K562 (cell line): ENCODE measurements around the gene UFL1. TPM values are rescaled to one million over a fixed set of nuclear protein-coding genes. Genes with fewer than 3 reads are reported as not detected.

Experiments
- ATAC-seq: fragments of 200-7000 bp; cut with Tn5 transposase; 3 replicates; pipeline ENCODE4 v1.9.1; 2020; ENCODE audit warnings: moderate library complexity
- BruUV-seq: library from RNA; stranded (reverse); fragments of 400-500 nt; replicated peaks from 2 replicates; lab custom pipeline; 2021; lab: Mats Ljungman, UMichigan
- CTCF ChIA-PET: fragments of 300-600 bp; formaldehyde crosslinking; extraction: SDS; loops from one replicate; lab custom pipeline; 2021; ENCODE audit warnings: low intra/inter-chr PET ratio; lab: Yijun Ruan, JAX
- POLR2A ChIA-PET: fragments of 300-600, 350-650 bp; sonication (Branson Sonifier 250); formaldehyde crosslinking; extraction: SDS; loops from one replicate; lab custom pipeline; 2021; ENCODE audit warnings: antibody characterized with exemption, inconsistent platforms; lab: Yijun Ruan, JAX
- DNase-seq, 4 experiments: peaks; one replicate each; pipeline versions ENCODE4 v3.0.0 to v3.0.0-alpha.2; 2011 to 2018; ENCODE audit warnings: low spot score in 3 of 4, mixed read lengths in 3 of 4; ENCODE audit errors: extremely low read depth in 1 of 4
- FAIRE-seq: peaks from 2 replicates; lab custom pipeline; 2011; peaks lifted over from hg19 to GRCh38; lab: Jason Lieb, UNC
- H2AFZ ChIP-seq: 2 replicates; pipeline ENCODE4 v1.6.0; 2011; ENCODE audit warnings: low read depth, low read length, control low read depth, inconsistent platforms
- H3K27ac ChIP-seq: fragments of 200-600 bp; 3 replicates; pipeline ENCODE4 v1.8.0; 2011; ENCODE audit warnings: low read depth, mild to moderate bottlenecking, control low read depth, inconsistent platforms, low read length, moderate library complexity, mixed read lengths; ENCODE audit errors: extremely low read depth
- H3K27me3 ChIP-seq, 2 experiments: fragments of 300-600 bp in 1 of 2; 2 replicates in 1 of 2; 3 replicates in 1 of 2; pipeline versions ENCODE4 v1.6.0 to v1.8.0; 2011; ENCODE audit warnings: inconsistent platforms in 2 of 2, low read length in 2 of 2, mild to moderate bottlenecking in 1 of 2, mixed read lengths in 1 of 2, moderate library complexity in 1 of 2; ENCODE audit not compliant: control insufficient read depth in 2 of 2, insufficient read depth in 2 of 2
- H3K36me3 ChIP-seq: fragments of 300-600 bp; 3 replicates; pipeline ENCODE4 v1.8.0; 2011; ENCODE audit warnings: mild to moderate bottlenecking, low read length, inconsistent platforms; ENCODE audit not compliant: control insufficient read depth, insufficient read depth
- H3K4me1 ChIP-seq, 2 experiments: fragments of 200-600 bp in 1 of 2; replicated peaks in 1 of 2; 2 replicates in 1 of 2; 3 replicates in 1 of 2; pipeline versions ENCODE4 v1.5.1 to v1.8.0; 2011; ENCODE audit warnings: inconsistent platforms in 2 of 2, low read length in 2 of 2, mild to moderate bottlenecking in 1 of 2, mixed read lengths in 1 of 2, moderate library complexity in 1 of 2; ENCODE audit not compliant: control insufficient read depth in 2 of 2, insufficient read depth in 2 of 2
- H3K4me2 ChIP-seq: 2 replicates; pipeline ENCODE4 v1.6.1; 2011; ENCODE audit warnings: low read length, control low read depth, inconsistent platforms, mixed read lengths; ENCODE audit not compliant: insufficient read depth
- H3K4me3 ChIP-seq: fragments of 200-600 bp; sonication (generic), shearing (Covaris generic); 2 replicates; pipeline ENCODE4 v1.5.1; 2016; ENCODE audit warnings: control low read depth, inconsistent platforms
- H3K79me2 ChIP-seq: fragments of 200-600 bp; 3 replicates; pipeline ENCODE4 v1.8.0; 2011; ENCODE audit warnings: low read length, inconsistent platforms; ENCODE audit not compliant: control insufficient read depth, insufficient read depth
- H3K9ac ChIP-seq, 2 experiments: 2 replicates each; pipeline versions ENCODE4 v1.6.0 to v1.6.1; 2011; ENCODE audit warnings: low read depth in 2 of 2, low read length in 2 of 2, control low read depth in 1 of 2, inconsistent platforms in 1 of 2, mild to moderate bottlenecking in 1 of 2, mixed read lengths in 1 of 2; ENCODE audit not compliant: insufficient read depth in 1 of 2
- H3K9me1 ChIP-seq: one replicate; pipeline ENCODE4 v1.6.0; 2011; ENCODE audit warnings: inconsistent platforms, mild to moderate bottlenecking, low read length, moderate library complexity; ENCODE audit not compliant: control insufficient read depth, insufficient read depth
- H3K9me3 ChIP-seq: replicated peaks from 2 replicates; pipeline ENCODE4 v1.5.1; 2011; ENCODE audit warnings: low read depth, low read length, inconsistent platforms; ENCODE audit not compliant: control insufficient read depth, insufficient read depth
- H4K20me1 ChIP-seq: replicated peaks from 2 replicates; pipeline ENCODE4 v1.6.1; 2011; ENCODE audit warnings: low read length, inconsistent platforms, mixed read lengths; ENCODE audit not compliant: control insufficient read depth, insufficient read depth
- EZH2 ChIP-seq: IDR thresholded peaks from 2 replicates; pipeline ENCODE4 v1.6.1; 2012; ENCODE audit warnings: low read depth, mild to moderate bottlenecking, inconsistent platforms, low read length, borderline replicate concordance
- MECOM ChIP-seq: fragments of 250-450 bp; sonication (Bioruptor Pico); IDR thresholded peaks from 2 replicates; pipeline ENCODE4 v1.8.0; 2022; ENCODE audit warnings: inconsistent platforms
- MNT ChIP-seq, 2 experiments: fragments of 450-650 bp; conservative IDR thresholded peaks; 2 replicates each; pipeline ENCODE4 v1.6.1; 2017; ENCODE audit warnings: mild to moderate bottlenecking in 2 of 2, moderate library complexity in 2 of 2
- TCF7 ChIP-seq: sonication (generic); IDR thresholded peaks from 2 replicates; pipeline ENCODE4 v1.6.1; 2016; ENCODE audit warnings: antibody characterized with exemption, borderline replicate concordance
- TEAD1 ChIP-seq, 2 experiments: fragments of 450-650 bp in 1 of 2; sonication (generic) in 1 of 2; formaldehyde crosslinking; IDR thresholded peaks; 2 replicates each; pipeline versions ENCODE4 v1.4.0 to v1.8.0; 2020 to 2022; ENCODE audit warnings: mild to moderate bottlenecking in 2 of 2, missing genetic modification reagents in 1 of 2
- ZBED1 ChIP-seq: IDR thresholded peaks from 2 replicates; pipeline ENCODE4 v1.6.1; 2014
- ZNF224 ChIP-seq: sonication (generic); formaldehyde crosslinking; IDR thresholded peaks from 2 replicates; pipeline ENCODE4 v1.8.0; 2022; ENCODE audit warnings: mild to moderate bottlenecking, missing genetic modification reagents
- ZNF75A ChIP-seq: fragments of 450-650 bp; formaldehyde crosslinking; IDR thresholded peaks from 2 replicates; pipeline ENCODE4 v1.4.0; 2020; ENCODE audit warnings: mild to moderate bottlenecking
- WGBS: fragments of 100-300 bp; shearing (Covaris generic); methylation state at CpG from one replicate; pipeline ENCODE4 v1.1.6; 2016; ENCODE audit warnings: low coverage, mixed read lengths; ENCODE audit not compliant: insufficient coverage; ENCODE audit errors: missing lambda C conversion rate; 5-methylcytosine and 5-hydroxymethylcytosine counted together
- in situ Hi-C: fragments of 300-500 bp; cut with MboI; formaldehyde crosslinking; loops from 4 replicates; pipeline ENCODE4 v1.15.0; 2018; ENCODE audit warnings: inconsistent platforms, mixed read lengths
- intact Hi-C: fragments of 100-400 bp; cut with micrococcal nuclease; formaldehyde crosslinking; loops from 2 replicates; pipeline ENCODE4 v1.14.2; 2022
- polyA plus RNA-seq, 8 experiments: library from polyadenylated mRNA; depleted of rRNA in 4 of 8; stranded (reverse) in 5 of 8; unstranded in 3 of 8; fragments of >200 nt; fragmentation: Nextera tagmentation in 2 of 8; fragmentation: Illumina TruSeq in 1 of 8; extraction: Ambion mirVana in 2 of 8; extraction: Trizol in 1 of 8; gene quantifications; 2 replicates each; pipeline versions ENCODE4 v1.2.1 to v1.2.3, GENCODE V29; 2011 to 2014; ENCODE audit warnings: inconsistent platforms in 1 of 8, missing spikeins in 1 of 8
- total RNA-seq, 7 experiments: library from RNA; depleted of rRNA in 6 of 7; stranded (reverse); fragments of >200 nt in 6 of 7; fragmentation: Illumina TruSeq in 2 of 7; extraction: Trizol in 2 of 7; gene quantifications; 2 replicates each; pipeline versions ENCODE4 v1.2.1 to v1.2.3, GENCODE V29; 2011 to 2021; ENCODE audit warnings: low replicate concordance in 1 of 7
- TF ChIP-seq, protein P1 (sequence below): sonication (generic); formaldehyde crosslinking; IDR thresholded peaks from 2 replicates; pipeline ENCODE4 v1.5.0; 2020; ENCODE audit warnings: missing genetic modification reagents

The UFL1 gene
- total and polyA plus RNA-seq, 9 of the 15 experiments (the other 6 are each of a cell fraction or from before 2014, with no cell fraction given): 10.9 to 23.1 (median 18.3) TPM

- DNase-seq: no peak
- Histone ChIP-seq H2AFZ (no peak within 1 kb of the TSS), H3K4me3 (no peak within 1 kb of the TSS), H3K79me2 (no peaks in the 10 kb centered on the region), H3K9ac (no peak within 1 kb of the TSS), H3K27ac (no peak within 1 kb of the TSS)
- CTCF ChIA-PET: no interaction called here
- in situ Hi-C loops: no loop called here
- no peak for FAIRE-seq
- TF ChIP-seq EZH2 (no peak), MECOM (CRISPR knock-in tag) (no peak), TEAD1 (CRISPR knock-in tag; IDR thresholded peaks at IDR 0.05) (no peak), MNT (conservative IDR thresholded peaks at IDR 0.05) (no peak), ZNF75A (CRISPR knock-in tag) (no peak), ZBED1 (no peak), ZNF224 (CRISPR knock-in tag) (no peak), TCF7 (no peak)
- TF ChIP-seq, protein P1, sequence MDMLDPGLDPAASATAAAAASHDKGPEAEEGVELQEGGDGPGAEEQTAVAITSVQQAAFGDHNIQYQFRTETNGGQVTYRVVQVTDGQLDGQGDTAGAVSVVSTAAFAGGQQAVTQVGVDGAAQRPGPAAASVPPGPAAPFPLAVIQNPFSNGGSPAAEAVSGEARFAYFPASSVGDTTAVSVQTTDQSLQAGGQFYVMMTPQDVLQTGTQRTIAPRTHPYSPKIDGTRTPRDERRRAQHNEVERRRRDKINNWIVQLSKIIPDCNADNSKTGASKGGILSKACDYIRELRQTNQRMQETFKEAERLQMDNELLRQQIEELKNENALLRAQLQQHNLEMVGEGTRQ (CRISPR knock-in tag): no peak
- TF ChIP-seq, all 486 proteins: peak for 0
- Histone ChIP-seq H3K9me1 (no peaks in the 10 kb centered on the region), H3K9me3 (no peaks in the 10 kb centered on the region), H3K36me3 (no peaks in the 10 kb centered on the region), H3K4me2 (no peak within 1 kb of the TSS), H3K4me1 (no peaks in the 10 kb centered on the region), H4K20me1 (no peaks in the 10 kb centered on the region), H3K27me3 (no peaks in the 10 kb centered on the region)
- POLR2A ChIA-PET: no interaction called here
- no peak for ATAC-seq
- intact Hi-C loops: no loop called here
- no TSS peak for BruUV-seq
- WGBS: 0% methylated on average over 3 of the region's 3 CpGs
Observed at GRCh38 chr6:96562886-96563285, 41.3 kb downstream of the UFL1 start, which contains the start of gene FHL5. FHL5 (plus strand) TSS chr6:96563128; CDS start chr6:96603614, 40,486 bp downstream.
